ENCODE data around the gene ST6GALNAC3.

Gene ST6GALNAC3

GRCh38 chr1:76668046-76668445 is 593.5 kb downstream of the ST6GALNAC3 start:
- DNase-seq = no peak

DNA sequence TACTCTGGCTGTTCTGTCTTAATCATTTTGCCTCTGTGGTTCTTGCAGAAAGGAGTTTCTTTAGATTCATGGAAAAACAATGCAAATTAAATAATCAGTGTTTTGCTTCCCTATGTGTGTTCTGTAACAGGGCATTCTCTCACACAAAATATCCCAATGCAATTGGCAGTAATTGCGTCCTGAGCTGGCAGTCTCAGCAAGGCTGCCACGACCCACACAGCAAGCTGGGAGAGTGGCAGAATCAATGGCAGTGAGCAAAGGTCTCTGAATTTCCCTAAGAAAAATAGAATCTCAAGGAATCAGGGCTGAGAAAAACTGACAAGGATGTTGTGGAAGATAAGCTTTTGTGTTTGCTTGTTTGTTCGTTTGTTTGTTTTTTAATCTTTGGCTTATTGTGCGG is 594.6 kb downstream of the ST6GALNAC3 start:
- DNase-seq = no peak

- DNase-seq = no peak
Observed at GRCh38 chr1:76669624-76670315, 595.2 kb downstream of the ST6GALNAC3 start.

- DNase-seq = no peak
Observed at GRCh38 chr1:76674689-76675210, 600.2 kb downstream of the ST6GALNAC3 start.

DNA sequence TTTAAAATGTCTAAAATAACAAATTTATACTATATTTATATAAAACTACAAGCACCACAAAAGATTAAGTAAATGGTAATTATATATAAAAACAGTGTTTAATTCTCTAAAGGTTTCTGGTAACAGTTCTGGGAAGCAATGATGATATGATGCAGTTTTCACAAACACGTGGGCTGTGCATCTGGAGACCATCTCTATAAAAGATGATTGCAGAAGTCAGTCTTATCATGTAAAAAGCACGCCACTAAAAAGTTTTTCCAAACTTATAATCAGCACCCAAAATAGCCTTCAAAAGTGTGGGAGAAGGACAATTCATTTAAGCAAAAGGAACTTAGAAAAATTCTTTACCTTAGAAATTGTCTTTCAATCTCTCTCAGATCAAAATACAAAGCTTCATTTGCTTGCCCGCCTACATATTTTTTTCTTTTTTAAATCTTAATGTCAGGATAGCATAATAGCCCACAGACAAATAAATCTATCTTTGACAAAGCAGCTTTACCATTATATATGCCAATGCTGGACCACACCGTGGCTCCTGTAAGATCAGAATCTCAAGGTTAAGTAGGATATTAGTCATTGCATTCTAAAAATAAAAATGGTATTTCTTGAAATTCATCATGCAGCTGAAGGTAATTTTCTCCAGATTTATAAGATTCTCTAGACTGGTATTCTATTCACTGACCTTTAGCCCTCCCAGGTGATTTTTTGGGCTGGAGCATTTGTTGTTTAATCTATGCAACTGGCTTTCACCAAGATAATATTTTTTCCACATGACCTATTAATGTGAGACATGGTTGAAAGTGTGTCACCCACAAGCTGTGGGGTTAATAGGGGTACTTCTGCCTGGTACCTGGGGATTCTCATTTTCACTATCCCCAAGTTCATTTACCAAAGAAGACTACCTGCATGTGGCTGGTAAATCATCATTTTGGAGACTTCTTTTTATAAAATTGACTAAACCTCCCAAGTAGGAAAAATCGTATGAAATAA is 603.2 kb downstream of the ST6GALNAC3 start:
- DNase-seq = no peak

GRCh38 chr1:76679534-76680152 is 605.1 kb downstream of the ST6GALNAC3 start:
- DNase-seq = no peak

GRCh38 chr1:76680651-76681050 is 606.1 kb downstream of the ST6GALNAC3 start:
- no peak for DNase-seq

DNA sequence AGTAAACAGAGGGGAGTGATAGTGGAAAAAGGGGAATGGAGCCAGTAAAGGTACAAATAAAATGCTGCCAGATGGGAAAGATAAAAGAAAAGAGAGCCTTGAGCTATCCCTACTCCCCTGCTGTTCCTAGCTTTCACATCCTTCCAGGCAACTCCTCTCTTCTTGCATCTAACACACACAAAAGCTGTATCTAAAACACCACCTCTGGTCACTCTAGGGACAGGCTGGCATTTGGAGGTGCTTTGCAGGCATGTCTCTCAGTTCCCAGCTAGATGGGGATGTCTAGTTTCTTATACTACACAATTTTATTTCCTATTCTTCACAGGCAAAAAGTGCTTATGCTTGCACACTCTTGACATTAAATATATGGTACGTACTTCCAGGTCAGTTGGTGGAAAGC is 607.6 kb downstream of the ST6GALNAC3 start:
- DNase-seq = no peak

Measured in NCI-H774 (cell line).